DND-41 (cell line): ENCODE results near the gene RAMP1.
"Not testable (repeated sequence)": the region's sequence is repeated elsewhere in the genome, so short reads cannot be mapped to it uniquely, and the experiment has no call there.

ENCODE experiments used
- ATAC-seq: fragments of 200-7000 bp; cut with Tn5 transposase; 3 replicates; pipeline ENCODE4 v1.9.1; 2021; ENCODE audit warnings: low read depth; ENCODE audit not compliant: insufficient read depth
- DNase-seq: peaks from one replicate; pipeline ENCODE4 v3.0.0-alpha.2; 2020
- H2AFZ ChIP-seq: 2 replicates; pipeline ENCODE4 v1.6.0; 2012; ENCODE audit warnings: low read depth, low read length
- H3K27ac ChIP-seq: 2 replicates; pipeline ENCODE4 v1.5.1; 2012; ENCODE audit warnings: low read length, inconsistent platforms
- H3K27me3 ChIP-seq: fragments of 200-600 bp; sonication (generic); 2 replicates; pipeline ENCODE4 v1.6.0; 2012; ENCODE audit warnings: low read length, mild to moderate bottlenecking, inconsistent platforms; ENCODE audit not compliant: insufficient read depth, poor library complexity
- H3K36me3 ChIP-seq: 2 replicates; pipeline ENCODE4 v1.5.1; 2012; ENCODE audit warnings: low read length, inconsistent platforms; ENCODE audit not compliant: insufficient read depth
- H3K4me1 ChIP-seq: 2 replicates; pipeline ENCODE4 v1.5.1; 2012; ENCODE audit warnings: mild to moderate bottlenecking, low read length; ENCODE audit not compliant: insufficient read depth
- H3K4me2 ChIP-seq: 2 replicates; pipeline ENCODE4 v1.6.0; 2012; ENCODE audit warnings: mild to moderate bottlenecking, moderate library complexity, low read length, inconsistent platforms; ENCODE audit not compliant: insufficient read depth
- H3K4me3 ChIP-seq, 2 experiments: fragments of 200-600 bp in 1 of 2; shearing (Covaris generic) in 1 of 2; 2 replicates each; pipeline ENCODE4 v1.5.1; 2012 to 2016; ENCODE audit warnings: inconsistent platforms in 2 of 2, low read length in 2 of 2, mild to moderate bottlenecking in 2 of 2, low read depth in 1 of 2, moderate library complexity in 1 of 2
- H3K79me2 ChIP-seq: 2 replicates; pipeline ENCODE4 v1.6.0; 2012; ENCODE audit warnings: low read length, inconsistent platforms; ENCODE audit not compliant: insufficient read depth
- H3K9ac ChIP-seq: 2 replicates; pipeline ENCODE4 v1.6.0; 2012; ENCODE audit warnings: low read depth, mild to moderate bottlenecking, inconsistent platforms, low read length, moderate library complexity
- H3K9me3 ChIP-seq: 2 replicates; pipeline ENCODE4 v1.5.1; 2012; ENCODE audit warnings: low read length, moderate library complexity, mild to moderate bottlenecking, inconsistent platforms; ENCODE audit not compliant: insufficient read depth, severe bottlenecking
- H4K20me1 ChIP-seq: 2 replicates; pipeline ENCODE4 v1.6.0; 2012; ENCODE audit warnings: low read length; ENCODE audit not compliant: insufficient read depth
- EZH2 ChIP-seq: IDR thresholded peaks from 3 replicates; pipeline ENCODE4 v1.6.1; 2012; ENCODE audit warnings: borderline replicate concordance, low read depth, mild to moderate bottlenecking, moderate library complexity, low read length, inconsistent platforms; ENCODE audit not compliant: severe bottlenecking
- TF ChIP-seq, protein P1 (sequence below): IDR thresholded peaks from 2 replicates; pipeline ENCODE4 v1.5.1; 2012; ENCODE audit warnings: borderline replicate concordance, low read length, moderate library complexity, mild to moderate bottlenecking; ENCODE audit not compliant: poor library complexity, severe bottlenecking; ENCODE audit errors: extremely low read depth

Gene RAMP1

DNA sequence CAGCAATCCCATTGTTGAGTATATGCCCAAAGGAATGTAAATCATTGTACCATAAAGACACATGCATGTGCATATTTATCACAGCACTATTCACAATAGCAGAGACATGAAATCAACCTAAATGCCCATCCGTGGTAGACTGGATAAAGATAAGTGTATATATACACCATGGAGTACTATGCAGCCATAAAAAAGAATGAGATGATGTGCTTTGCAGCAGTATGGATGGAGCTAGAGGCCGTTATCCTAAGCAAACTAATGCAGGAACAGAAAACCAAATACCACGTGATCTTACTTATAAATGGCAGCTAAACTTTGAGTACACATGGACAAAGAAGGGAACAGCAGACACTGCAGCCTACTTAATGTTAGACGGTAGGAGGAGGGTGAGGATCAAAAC lies 18.4 kb upstream of the RAMP1 start:
- H3K9me3 ChIP-seq = no peaks in the 10 kb centered on the region
- no peak overlapping the region for H3K27ac ChIP-seq
- H3K27me3 ChIP-seq = no peaks in the 10 kb centered on the region
- DNase-seq (no peak), ATAC-seq (no peak)
- H4K20me1 ChIP-seq = no peaks in the 10 kb centered on the region
- H3K4me2 ChIP-seq = no peak overlapping the region
- H3K9ac ChIP-seq = no peak overlapping the region
- no peaks in the 10 kb centered on the region for H3K79me2 ChIP-seq
- H3K4me1 ChIP-seq = no peaks in the 10 kb centered on the region
- TF ChIP-seq, protein P1, sequence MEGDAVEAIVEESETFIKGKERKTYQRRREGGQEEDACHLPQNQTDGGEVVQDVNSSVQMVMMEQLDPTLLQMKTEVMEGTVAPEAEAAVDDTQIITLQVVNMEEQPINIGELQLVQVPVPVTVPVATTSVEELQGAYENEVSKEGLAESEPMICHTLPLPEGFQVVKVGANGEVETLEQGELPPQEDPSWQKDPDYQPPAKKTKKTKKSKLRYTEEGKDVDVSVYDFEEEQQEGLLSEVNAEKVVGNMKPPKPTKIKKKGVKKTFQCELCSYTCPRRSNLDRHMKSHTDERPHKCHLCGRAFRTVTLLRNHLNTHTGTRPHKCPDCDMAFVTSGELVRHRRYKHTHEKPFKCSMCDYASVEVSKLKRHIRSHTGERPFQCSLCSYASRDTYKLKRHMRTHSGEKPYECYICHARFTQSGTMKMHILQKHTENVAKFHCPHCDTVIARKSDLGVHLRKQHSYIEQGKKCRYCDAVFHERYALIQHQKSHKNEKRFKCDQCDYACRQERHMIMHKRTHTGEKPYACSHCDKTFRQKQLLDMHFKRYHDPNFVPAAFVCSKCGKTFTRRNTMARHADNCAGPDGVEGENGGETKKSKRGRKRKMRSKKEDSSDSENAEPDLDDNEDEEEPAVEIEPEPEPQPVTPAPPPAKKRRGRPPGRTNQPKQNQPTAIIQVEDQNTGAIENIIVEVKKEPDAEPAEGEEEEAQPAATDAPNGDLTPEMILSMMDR = no peak
- TF ChIP-seq EZH2 = no peak
- H2AFZ ChIP-seq = no peak overlapping the region
- H3K36me3 ChIP-seq = no peaks in the 10 kb centered on the region
- no peak overlapping the region for H3K4me3 ChIP-seq

DNA sequence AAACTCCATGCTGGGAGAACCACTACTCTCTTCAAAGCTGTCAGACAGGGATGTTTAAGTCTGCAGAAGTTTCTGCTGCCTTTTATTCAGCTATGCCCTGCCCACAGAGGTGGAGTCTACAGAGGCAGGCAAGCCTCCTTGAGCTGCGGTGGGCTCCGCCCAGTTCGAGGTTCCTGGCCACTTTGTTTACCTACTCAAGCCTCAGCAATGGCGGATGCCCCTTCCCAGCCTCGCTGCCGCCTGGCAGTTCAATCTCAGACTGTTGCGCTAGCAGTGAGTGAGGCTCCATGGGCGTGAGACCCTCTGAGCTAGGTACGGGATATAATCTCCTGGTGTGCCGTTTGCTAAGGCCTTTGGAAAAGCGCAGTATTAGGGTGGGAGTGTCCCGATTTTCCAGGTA lies 10.5 kb upstream of the RAMP1 start:
- not testable (repeated sequence) for ATAC-seq, H4K20me1 ChIP-seq, H3K27me3 ChIP-seq, H2AFZ ChIP-seq, H3K4me1 ChIP-seq, DNase-seq, H3K27ac ChIP-seq, H3K4me3 ChIP-seq, H3K4me2 ChIP-seq, H3K79me2 ChIP-seq, H3K36me3 ChIP-seq, H3K9me3 ChIP-seq, H3K9ac ChIP-seq

DNA sequence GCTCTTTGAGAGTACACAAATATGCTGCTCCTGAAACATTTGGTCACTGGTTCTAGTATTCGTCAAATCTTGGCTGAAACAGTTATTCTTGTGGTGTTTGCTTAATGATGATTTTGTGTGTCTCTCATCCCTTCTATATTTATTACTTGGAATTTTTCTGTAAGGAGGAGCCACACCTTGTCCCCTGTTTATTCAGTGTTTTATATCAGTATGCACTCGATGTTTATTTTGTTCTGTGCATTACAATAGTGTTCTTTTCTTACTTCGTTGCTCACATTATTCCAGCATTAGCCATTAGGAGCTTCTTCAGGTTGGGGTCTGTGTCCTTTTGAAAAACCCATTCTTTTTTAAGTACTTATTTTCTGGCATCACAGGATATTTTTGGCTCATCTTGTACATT lies 5.1 kb upstream of the RAMP1 start:
- TF ChIP-seq, protein P1 = no peak
- Histone ChIP-seq H3K4me2 (no peak overlapping the region), H3K27me3 (peaks cover 13% of the 10 kb centered on the region), H3K27ac (no peak overlapping the region), H3K36me3 (no peaks in the 10 kb centered on the region), H3K4me1 (no peaks in the 10 kb centered on the region), H3K79me2 (no peaks in the 10 kb centered on the region), H3K9ac (no peak overlapping the region), H2AFZ (no peak overlapping the region), H4K20me1 (no peaks in the 10 kb centered on the region), H3K9me3 (peaks cover 2% of the 10 kb centered on the region), H3K4me3 (no peak overlapping the region)
- ATAC-seq (no peak), DNase-seq (no peak)

DNA sequence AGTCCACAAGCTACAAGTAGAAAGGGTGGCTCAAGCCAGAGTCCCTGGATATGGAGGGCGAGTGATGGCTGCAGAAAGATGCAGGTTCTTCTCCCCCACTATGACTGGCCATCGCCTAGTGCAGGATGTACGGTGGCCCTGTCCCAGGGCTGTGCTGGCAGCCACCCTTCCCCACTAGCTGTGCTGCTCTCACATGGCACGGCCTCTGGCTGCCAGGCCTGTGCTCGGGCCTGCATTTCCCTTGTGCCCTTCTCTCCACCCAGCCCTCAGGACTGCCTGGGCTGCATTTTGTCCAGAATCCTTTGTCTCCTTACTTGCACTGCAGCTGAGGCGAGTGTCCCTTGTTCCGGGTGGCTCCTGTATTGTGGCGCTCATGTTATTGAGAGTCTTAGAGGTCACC lies 1.6 kb upstream of the RAMP1 start:
- no peak overlapping the region for H3K4me3 ChIP-seq
- no peaks in the 10 kb centered on the region for H3K9me3 ChIP-seq
- H2AFZ ChIP-seq = no peak overlapping the region
- no peaks in the 10 kb centered on the region for H3K36me3 ChIP-seq
- TF ChIP-seq, protein P1 = no peak
- no peak for TF ChIP-seq EZH2
- H3K27ac ChIP-seq = no peak overlapping the region
- no peak overlapping the region for H3K4me2 ChIP-seq
- H3K9ac ChIP-seq = no peak overlapping the region
- DNase-seq (no peak), ATAC-seq (no peak)
- H3K4me1 ChIP-seq = no peaks in the 10 kb centered on the region
- H4K20me1 ChIP-seq = no peaks in the 10 kb centered on the region
- peaks cover 13% of the 10 kb centered on the region for H3K27me3 ChIP-seq
- no peaks in the 10 kb centered on the region for H3K79me2 ChIP-seq
